VCaP (cell line): Measurements from ENCODE around the gene CA12.

ENCODE experiments used
- H3K27ac ChIP-seq: fragments of 450-650 bp; 2 replicates; pipeline ENCODE4 v1.5.1; 2017
- TF ChIP-seq, protein P1 (sequence below): fragments of 450-650 bp; conservative IDR thresholded peaks from 2 replicates; pipeline ENCODE4 v1.5.1; 2017; ENCODE audit warnings: mild to moderate bottlenecking, moderate library complexity

Gene CA12

DNA sequence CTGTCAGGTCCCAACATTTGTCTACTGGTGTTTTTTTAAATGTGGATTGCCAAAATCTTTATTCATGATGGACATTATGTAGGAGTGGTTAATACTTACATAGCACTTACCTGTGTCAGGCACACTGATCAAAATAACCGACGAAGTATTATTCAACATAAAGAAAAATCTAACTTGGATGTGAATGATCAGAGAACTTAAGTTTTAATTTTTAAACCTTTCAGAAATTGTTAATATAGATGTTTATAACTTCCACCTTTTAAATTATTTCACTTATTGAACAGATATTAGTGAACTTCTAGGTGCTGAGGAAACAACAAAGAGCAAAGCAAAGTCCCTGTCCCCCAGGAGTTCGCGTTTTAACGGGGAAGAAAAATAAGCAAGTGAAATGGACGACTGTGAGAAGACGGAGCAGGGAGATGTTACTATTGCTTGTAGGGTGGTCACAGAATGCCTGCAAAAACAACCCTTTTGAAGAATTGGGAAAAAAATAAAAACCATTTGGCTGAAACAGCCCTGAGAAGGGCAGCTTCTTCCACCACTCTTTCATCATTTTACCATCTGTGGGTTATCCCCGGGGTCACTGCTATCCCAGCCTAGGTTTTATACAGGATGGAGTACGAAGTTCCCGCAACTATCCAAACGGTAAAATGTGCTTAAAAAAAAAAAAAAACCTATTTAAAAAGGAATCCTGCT lies 105.2 kb downstream of the CA12 start:
- TF ChIP-seq, protein P1, sequence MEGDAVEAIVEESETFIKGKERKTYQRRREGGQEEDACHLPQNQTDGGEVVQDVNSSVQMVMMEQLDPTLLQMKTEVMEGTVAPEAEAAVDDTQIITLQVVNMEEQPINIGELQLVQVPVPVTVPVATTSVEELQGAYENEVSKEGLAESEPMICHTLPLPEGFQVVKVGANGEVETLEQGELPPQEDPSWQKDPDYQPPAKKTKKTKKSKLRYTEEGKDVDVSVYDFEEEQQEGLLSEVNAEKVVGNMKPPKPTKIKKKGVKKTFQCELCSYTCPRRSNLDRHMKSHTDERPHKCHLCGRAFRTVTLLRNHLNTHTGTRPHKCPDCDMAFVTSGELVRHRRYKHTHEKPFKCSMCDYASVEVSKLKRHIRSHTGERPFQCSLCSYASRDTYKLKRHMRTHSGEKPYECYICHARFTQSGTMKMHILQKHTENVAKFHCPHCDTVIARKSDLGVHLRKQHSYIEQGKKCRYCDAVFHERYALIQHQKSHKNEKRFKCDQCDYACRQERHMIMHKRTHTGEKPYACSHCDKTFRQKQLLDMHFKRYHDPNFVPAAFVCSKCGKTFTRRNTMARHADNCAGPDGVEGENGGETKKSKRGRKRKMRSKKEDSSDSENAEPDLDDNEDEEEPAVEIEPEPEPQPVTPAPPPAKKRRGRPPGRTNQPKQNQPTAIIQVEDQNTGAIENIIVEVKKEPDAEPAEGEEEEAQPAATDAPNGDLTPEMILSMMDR, result no peak
- peak overlapping the region; percentile 92 for H3K27ac ChIP-seq

DNA sequence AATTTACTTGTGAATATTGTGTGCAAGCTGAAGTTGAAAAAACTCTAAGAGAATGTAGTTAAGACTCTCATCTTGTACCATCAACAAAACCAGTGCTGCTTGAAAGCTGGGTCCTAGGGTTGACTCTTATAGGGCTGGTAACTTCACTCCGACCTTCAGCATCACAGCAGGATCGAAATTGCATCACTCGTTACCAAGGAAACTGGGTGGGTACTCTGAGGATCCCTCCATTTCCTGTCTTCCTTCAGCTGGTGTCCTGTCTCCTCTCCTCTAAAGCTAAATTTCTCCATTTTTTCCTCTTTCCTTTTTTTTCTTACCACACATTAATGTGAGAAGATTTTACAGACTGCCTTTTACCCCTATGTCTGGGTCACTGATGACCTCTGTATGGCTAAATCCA lies 107.2 kb downstream of the CA12 start:
- TF ChIP-seq, protein P1, result no peak
- no peak overlapping the region for H3K27ac ChIP-seq
